Neural cell (in vitro differentiated cells): ENCODE results near the gene GPR3.

Source experiments
- CTCF ChIP-seq: fragments of 450-650 bp; IDR thresholded peaks from 2 replicates; pipeline ENCODE4 v1.5.1; 2014; ENCODE audit warnings: antibody characterized with exemption, mild to moderate bottlenecking, moderate library complexity; ENCODE audit not compliant: poor library complexity, severe bottlenecking
- EP300 ChIP-seq: fragments of 450-650 bp; conservative IDR thresholded peaks from 2 replicates; pipeline ENCODE4 v1.6.1; 2014; ENCODE audit warnings: antibody characterized with exemption, mild to moderate bottlenecking, moderate library complexity; ENCODE audit not compliant: poor library complexity, severe bottlenecking
- EZH2 ChIP-seq: fragments of 200-600, 300-800 bp; shearing (Covaris generic), sonication (generic); IDR thresholded peaks from 2 replicates; pipeline ENCODE4 v1.6.1; 2014; ENCODE audit warnings: antibody characterized with exemption, low read length, borderline replicate concordance, mild to moderate bottlenecking; ENCODE audit not compliant: insufficient read depth, poor library complexity, severe bottlenecking
- POLR2AphosphoS5 ChIP-seq: IDR thresholded peaks from 2 replicates; pipeline ENCODE4 v1.6.1; 2012
- RAD21 ChIP-seq: fragments of 450-650 bp; conservative IDR thresholded peaks from 2 replicates; pipeline ENCODE4 v1.6.1; 2014; ENCODE audit warnings: antibody characterized with exemption, mild to moderate bottlenecking, moderate library complexity
- REST ChIP-seq: IDR thresholded peaks from 2 replicates; pipeline ENCODE4 v1.6.1; 2012; ENCODE audit warnings: borderline replicate concordance
- TAF1 ChIP-seq: IDR thresholded peaks from 2 replicates; pipeline ENCODE4 v1.6.1; 2012; ENCODE audit warnings: low read depth

GRCh38 chr1:27391511-27392095 is 819 bp upstream of the GPR3 start:
- TF ChIP-seq CTCF (no peak), POLR2AphosphoS5 (no peak), RAD21 (no peak), TAF1 (no peak), EZH2 (no peak), REST (no peak), EP300 (no peak)
